ENCODE results near the gene KRTAP6-2.

GRCh38 chr21:30629200-30629599 lies 30.5 kb upstream of the KRTAP6-2 start:
- TF ChIP-seq POLR2AphosphoS5 (IDR thresholded peaks at IDR 0.05; ENCODE audit: low read depth, low read length) (no peak), POLR2A (IDR thresholded peaks at IDR 0.05; ENCODE audit: low read depth, low read length) (no peak), TAF1 (IDR thresholded peaks at IDR 0.05; ENCODE audit: low read depth, low read length) (no peak), SPI1 (IDR thresholded peaks at IDR 0.05; ENCODE audit: low read depth, low read length) (no peak)
